Coronary artery (tissue), 2 donors: Measurements from ENCODE around the gene LHFPL3.

Experiments
- DNase-seq: peaks from one replicate; pipeline ENCODE4 v3.0.0-alpha.2; 2017; ENCODE audit warnings: low spot score
- H3K27ac ChIP-seq, 2 donors: fragments of 200-600 bp; sonication (generic); one replicate each; pipeline ENCODE4 v1.5.1; 2016 to 2019
- H3K4me3 ChIP-seq: fragments of 200-600 bp; sonication (generic); 2 replicates; pipeline ENCODE4 v1.5.1; 2016; ENCODE audit warnings: mild to moderate bottlenecking, moderate library complexity
- TF ChIP-seq, protein P1 (sequence below): fragments of 200-600 bp; sonication (generic); IDR thresholded peaks from one replicate; pipeline ENCODE4 v1.5.1; 2019; ENCODE audit warnings: antibody characterized with exemption

LHFPL3 gene

DNA sequence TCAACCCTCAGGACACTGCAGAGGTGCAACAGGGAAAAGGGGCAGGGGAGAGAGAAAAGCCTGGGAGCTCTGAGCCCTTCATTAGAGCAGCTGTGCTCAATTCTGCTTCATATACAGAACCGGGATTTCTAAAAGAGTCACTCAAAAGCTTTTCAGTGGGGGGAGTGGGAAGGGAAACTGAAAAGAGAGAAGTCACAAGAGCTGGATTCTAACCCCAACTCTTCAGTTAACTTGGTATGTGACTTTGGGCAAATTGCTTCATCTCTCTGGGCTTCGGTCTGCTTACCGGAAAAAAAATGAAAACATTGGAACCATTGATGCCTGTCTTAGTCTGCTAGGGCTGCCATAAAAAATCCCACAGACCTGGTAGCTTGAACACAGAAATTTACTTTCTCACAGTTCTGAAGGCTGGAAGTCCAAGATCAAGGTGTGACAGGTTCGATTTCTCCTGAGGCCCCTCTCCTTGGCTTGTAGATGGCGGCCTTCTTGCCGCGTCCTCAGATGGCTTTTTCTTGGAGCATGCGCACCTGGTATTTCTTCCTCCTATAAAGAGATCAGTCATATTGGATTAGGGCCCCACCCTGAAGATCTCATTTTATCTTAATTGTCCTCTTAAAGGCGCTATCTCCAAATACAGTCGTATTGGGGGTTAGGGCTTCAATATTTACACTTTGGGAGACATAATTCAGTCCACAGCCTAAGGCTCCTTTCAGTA, 567.3 kb downstream of the LHFPL3 start:
- no peak overlapping the region for H3K27ac ChIP-seq
- H3K4me3 ChIP-seq: no peak overlapping the region
- TF ChIP-seq, protein P1, sequence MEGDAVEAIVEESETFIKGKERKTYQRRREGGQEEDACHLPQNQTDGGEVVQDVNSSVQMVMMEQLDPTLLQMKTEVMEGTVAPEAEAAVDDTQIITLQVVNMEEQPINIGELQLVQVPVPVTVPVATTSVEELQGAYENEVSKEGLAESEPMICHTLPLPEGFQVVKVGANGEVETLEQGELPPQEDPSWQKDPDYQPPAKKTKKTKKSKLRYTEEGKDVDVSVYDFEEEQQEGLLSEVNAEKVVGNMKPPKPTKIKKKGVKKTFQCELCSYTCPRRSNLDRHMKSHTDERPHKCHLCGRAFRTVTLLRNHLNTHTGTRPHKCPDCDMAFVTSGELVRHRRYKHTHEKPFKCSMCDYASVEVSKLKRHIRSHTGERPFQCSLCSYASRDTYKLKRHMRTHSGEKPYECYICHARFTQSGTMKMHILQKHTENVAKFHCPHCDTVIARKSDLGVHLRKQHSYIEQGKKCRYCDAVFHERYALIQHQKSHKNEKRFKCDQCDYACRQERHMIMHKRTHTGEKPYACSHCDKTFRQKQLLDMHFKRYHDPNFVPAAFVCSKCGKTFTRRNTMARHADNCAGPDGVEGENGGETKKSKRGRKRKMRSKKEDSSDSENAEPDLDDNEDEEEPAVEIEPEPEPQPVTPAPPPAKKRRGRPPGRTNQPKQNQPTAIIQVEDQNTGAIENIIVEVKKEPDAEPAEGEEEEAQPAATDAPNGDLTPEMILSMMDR: no peak
- no peak for DNase-seq

DNA sequence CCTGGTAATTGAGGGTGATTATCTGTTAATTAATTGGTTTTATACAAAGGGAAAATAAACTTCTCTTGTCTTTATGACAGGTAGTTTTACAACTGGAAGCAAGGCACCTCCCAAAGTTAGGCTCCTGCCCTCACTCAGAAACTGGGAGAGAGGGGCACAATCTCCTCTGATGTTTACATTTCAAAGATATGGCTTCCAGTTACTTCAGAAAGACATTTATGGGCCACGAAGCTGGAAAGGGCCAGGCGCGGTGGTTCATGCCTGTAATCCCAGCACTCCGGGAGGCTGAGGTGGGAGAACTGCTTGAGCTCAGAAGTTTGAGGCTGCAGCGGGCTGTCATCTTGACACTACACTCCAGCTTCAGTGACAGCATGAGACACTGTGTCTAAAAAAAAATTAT, 570.0 kb downstream of the LHFPL3 start:
- no peak overlapping the region for H3K27ac ChIP-seq
- TF ChIP-seq, protein P1: no peak
- DNase-seq: no peak
- no peak overlapping the region for H3K4me3 ChIP-seq

DNA sequence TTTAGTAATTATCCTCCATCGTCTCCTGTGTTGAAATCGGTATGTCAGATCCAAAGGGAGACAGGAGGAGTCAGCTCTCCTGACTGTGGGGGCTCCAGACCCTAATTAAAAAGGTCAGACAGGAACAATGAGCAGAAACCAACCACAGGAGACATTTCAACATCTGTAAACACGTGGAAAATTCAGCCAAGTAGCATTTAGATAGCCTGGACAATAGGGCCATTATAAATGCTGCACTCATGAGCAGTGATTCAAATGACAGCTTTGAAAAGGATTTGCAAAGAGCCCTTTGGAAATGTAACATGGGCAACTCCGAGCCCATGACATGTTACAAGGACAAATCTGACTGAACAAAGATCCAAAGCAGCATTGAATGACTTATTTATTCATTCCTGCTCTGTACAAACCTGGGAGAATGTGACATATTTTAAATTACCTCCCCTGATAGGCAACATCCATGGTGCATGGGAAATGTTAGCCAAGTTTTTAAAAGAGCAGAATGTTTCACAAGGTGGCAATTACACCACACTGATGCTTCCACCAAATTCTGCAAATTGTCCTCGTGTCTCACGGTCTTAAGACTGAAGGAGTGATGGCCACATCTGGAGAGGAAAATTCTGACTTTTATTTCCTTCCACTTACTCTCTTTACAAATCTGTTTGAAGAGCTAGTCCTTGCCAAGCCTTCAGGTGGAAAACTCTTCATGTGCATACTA, 572.3 kb downstream of the LHFPL3 start:
- TF ChIP-seq, protein P1: no peak
- Histone ChIP-seq H3K27ac (no peak overlapping the region), H3K4me3 (no peak overlapping the region)
- DNase-seq: no peak

DNA sequence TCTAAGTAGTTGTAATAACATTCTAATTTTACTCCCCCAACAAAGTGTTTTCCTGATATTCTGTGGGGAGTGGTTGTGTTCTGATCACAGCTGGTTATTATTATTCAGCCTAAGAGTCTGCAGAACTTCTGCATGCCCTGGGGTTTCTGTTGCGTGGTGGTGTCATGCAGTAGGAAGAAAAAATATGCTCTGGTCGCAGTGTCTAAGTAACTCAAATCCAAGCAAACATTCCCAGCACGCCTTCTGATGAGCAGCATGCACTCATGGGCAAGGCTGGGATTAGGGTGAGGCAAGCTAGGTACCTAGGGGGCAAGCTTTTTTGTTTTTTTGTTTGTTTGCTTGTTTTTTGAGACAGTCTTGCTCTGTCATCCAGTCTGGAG, 572.8 kb downstream of the LHFPL3 start:
- TF ChIP-seq, protein P1: no peak
- no peak overlapping the region for H3K4me3 ChIP-seq
- no peak overlapping the region for H3K27ac ChIP-seq
- DNase-seq: no peak

DNA sequence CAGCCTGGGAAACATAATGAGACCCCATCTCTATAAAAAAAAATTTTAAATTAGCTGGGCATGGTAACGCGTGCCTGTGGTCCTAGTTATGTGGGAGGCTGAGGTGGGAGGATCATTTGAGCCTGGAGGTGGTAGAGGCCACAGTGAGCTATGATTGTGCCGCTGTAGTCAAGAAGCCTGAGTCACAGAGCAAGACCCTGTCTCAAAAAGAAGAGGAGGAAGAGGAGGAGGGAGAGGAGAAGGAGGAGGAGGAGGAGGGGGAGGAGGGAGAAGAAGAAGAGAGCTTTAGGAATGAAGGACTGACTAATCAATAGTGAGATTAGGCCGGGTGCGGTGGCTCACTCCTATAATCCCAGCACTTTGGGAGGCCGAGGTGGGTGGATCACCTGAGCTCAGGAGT, 573.8 kb downstream of the LHFPL3 start:
- TF ChIP-seq, protein P1: no peak
- H3K27ac ChIP-seq: no peak overlapping the region
- no peak for DNase-seq
- H3K4me3 ChIP-seq: no peak overlapping the region

DNA sequence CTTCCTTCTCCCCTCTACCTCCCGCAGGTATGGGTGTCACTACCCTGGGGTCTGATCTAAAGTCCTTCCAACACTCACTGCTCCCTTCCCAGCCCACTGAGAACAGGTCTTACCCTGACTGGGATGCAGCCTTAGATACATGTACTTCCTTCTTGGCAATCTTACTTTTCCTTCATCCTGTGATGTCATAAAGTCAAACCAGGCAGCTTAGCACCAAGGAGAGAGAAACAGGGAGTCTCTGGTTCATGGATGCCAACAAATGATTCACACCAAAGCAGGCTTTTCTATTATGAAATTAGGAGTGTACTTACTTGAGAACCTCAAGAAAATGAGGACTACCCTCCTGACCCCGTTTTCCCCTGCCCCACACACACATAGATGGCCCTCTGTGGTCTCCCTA, 574.6 kb downstream of the LHFPL3 start:
- Histone ChIP-seq H3K4me3 (no peak overlapping the region), H3K27ac (no peak overlapping the region)
- no peak for DNase-seq
- TF ChIP-seq, protein P1: no peak

DNA sequence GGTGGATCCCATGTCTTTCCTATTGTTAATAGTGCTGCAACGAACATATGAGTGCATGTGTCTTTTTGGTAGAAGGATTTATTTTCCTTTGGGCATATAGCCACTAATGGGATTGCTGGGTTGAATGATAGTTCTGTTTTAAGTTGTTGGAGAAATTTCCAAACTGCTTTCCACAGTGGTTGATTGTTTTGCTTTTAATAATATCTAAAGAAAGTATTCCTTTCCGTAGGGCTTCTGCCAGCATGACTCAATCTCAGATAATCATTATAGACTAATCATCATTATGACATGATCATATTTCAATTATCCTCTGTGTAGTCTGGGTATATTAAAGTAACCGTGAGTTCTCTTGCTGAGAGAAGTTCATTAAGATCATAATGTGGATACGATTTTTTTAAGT, 575.4 kb downstream of the LHFPL3 start:
- no peak overlapping the region for H3K4me3 ChIP-seq
- no peak overlapping the region for H3K27ac ChIP-seq
- no peak for DNase-seq
- TF ChIP-seq, protein P1: no peak
